Activated T-helper 1 cell treated with anti-CD3 and anti-CD28 coated beads, Interleukin-12 subunit alpha, Interleukin-12 subunit beta, Interleukin-2, Interleukin-4 antibody, amounts not matched to agents 30 ng/mL and 10 ng/mL and 1 ng/mL, durations not matched to agents 14 hours and 24 hours and 36 hours (primary cell): ENCODE data around the gene CLEC4G. TPM values are rescaled to one million over a fixed set of nuclear protein-coding genes. Genes with fewer than 3 reads are reported as not detected.

ENCODE experiments used
- total RNA-seq: library from RNA; stranded (reverse); gene quantifications from 2 replicates; pipeline ENCODE4 v1.2.3, GENCODE V29; 2022

The CLEC4G gene
- total RNA-seq, 1 donor from 2014 or later, result not detected

Other genes starting within 250 kb of the CLEC4G start
- 1.4 and 1.5 TPM in 2 replicates for gene PEX11G, start 243.1 kb downstream of the CLEC4G start, total RNA-seq
- 4.8 and 5.2 TPM in 2 replicates for gene ZNF358, start 216.0 kb downstream of the CLEC4G start, total RNA-seq
- gene MCOLN1, start 209.5 kb downstream of the CLEC4G start, total RNA-seq, result 14.0 and 14.4 TPM in 2 replicates
- gene PNPLA6, start 196.4 kb downstream of the CLEC4G start, total RNA-seq, result 131 and 136 TPM in 2 replicates
- 0.37 and 0.67 TPM in 2 replicates for gene CAMSAP3, start 136.2 kb downstream of the CLEC4G start, total RNA-seq
- gene XAB2, start 102.6 kb downstream of the CLEC4G start, total RNA-seq, result 50.7 and 51.2 TPM in 2 replicates
- 88.5 and 93.4 TPM in 2 replicates for gene PET100, start 102.3 kb downstream of the CLEC4G start, total RNA-seq
- gene PCP2, start 98.4 kb downstream of the CLEC4G start, total RNA-seq, result 0.34 and 1.4 TPM in 2 replicates
- 101 and 102 TPM in 2 replicates for gene STXBP2, start 95.0 kb downstream of the CLEC4G start, total RNA-seq
- not detected in 2 replicates for gene RETN, start 63.1 kb downstream of the CLEC4G start, total RNA-seq
- not detected in 2 replicates for gene MCEMP1, start 55.0 kb downstream of the CLEC4G start, total RNA-seq
- gene TRAPPC5, start 51.3 kb downstream of the CLEC4G start, total RNA-seq, result 72.2 and 86.8 TPM in 2 replicates
- gene FCER2, start 30.0 kb downstream of the CLEC4G start, total RNA-seq, result not detected in 2 replicates
- not detected in 2 replicates for gene CD209, start 15.4 kb upstream of the CLEC4G start, total RNA-seq
- gene CLEC4M, start 31.1 kb upstream of the CLEC4G start, total RNA-seq, result not detected in 2 replicates
- 4.4 TPM in 2 replicates for gene EVI5L, start 98.1 kb upstream of the CLEC4G start, total RNA-seq
- gene PRR36, start 142.3 kb upstream of the CLEC4G start, total RNA-seq, result 0.05 and 0.17 TPM in 2 replicates
- not detected in 2 replicates for gene LRRC8E, start 156.4 kb upstream of the CLEC4G start, total RNA-seq
- gene MAP2K7, start 171.8 kb upstream of the CLEC4G start, total RNA-seq, result 47.6 and 51.9 TPM in 2 replicates
- 6.9 and 7.5 TPM in 2 replicates for gene TGFBR3L, start 182.7 kb upstream of the CLEC4G start, total RNA-seq
- gene SNAPC2, start 188.2 kb upstream of the CLEC4G start, total RNA-seq, result 21.3 and 22.4 TPM in 2 replicates
- gene CTXN1, start 194.0 kb upstream of the CLEC4G start, total RNA-seq, result 1.9 and 2.6 TPM in 2 replicates
- 114 and 120 TPM in 2 replicates for gene TIMM44, start 211.6 kb upstream of the CLEC4G start, total RNA-seq